ENCODE results near the gene SLC25A38.

DNA sequence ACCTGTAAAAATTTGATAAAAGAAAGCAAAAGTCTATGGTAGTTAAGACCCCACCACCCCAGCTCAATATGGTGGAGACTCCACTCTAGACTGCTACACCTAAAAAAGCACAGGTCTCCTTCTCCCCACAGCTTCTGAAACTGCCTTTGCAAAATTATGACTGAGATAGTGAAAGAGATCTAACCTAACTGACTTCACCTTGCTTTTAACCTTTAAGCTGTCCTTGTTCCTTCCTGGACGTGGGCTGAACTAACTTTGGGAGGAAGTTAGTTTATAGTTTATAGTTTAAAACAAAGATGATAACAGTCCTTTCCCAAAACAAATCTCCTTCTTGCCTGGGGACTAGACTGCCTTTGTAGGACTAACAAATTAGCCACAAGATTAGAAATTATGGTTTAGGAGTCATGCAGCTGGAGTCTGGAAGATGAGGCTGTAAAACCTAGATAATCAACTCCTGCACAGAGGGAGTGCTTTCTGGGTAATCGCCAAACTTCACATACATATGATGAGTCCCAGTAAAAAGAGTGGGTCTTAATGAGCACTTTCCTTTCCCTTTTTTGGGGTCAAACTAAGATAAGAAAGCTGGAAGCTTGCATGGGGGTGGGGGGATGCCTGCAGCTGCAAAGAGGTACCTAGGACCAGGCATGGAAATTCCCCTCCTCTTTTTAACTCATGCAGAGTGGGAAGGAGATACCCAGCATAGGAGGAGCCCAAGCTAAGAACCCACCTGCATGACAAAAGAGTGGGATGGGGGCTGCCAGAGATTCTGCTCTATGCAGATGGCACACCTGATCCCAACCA, 36.2 kb upstream of the SLC25A38 start:
- no peak for TF ChIP-seq CTCF (IDR thresholded peaks at IDR 0.05; ENCODE audit: poor library complexity, severe bottlenecking)
- TF ChIP-seq EZH2 (IDR thresholded peaks at IDR 0.05; ENCODE audit: borderline replicate concordance, insufficient read depth, low read length, poor library complexity, severe bottlenecking), result no peak
- TF ChIP-seq RAD21 (conservative IDR thresholded peaks at IDR 0.05), result no peak
- TF ChIP-seq TAF1 (IDR thresholded peaks at IDR 0.05; ENCODE audit: low read depth), result no peak
- no peak for TF ChIP-seq MXI1 (conservative IDR thresholded peaks at IDR 0.05; ENCODE audit: poor library complexity, severe bottlenecking)
- no peak for TF ChIP-seq EP300 (conservative IDR thresholded peaks at IDR 0.05; ENCODE audit: poor library complexity, severe bottlenecking)

All from neural cell (in vitro differentiated cells).